LNCaP clone FGC (cell line): Measurements from ENCODE around the gene CCDC57.

Experiments
- DNase-seq: peaks from one replicate; pipeline ENCODE4 v3.0.0-alpha.2; 2011; ENCODE audit warnings: low read depth
- H3K4me3 ChIP-seq: 2 replicates; pipeline ENCODE4 v1.5.1; 2011; ENCODE audit warnings: mild to moderate bottlenecking, low read depth, low read length, control low read depth
- TF ChIP-seq, protein P1 (sequence below): IDR thresholded peaks from 2 replicates; pipeline ENCODE4 v1.5.1; 2012; ENCODE audit warnings: mild to moderate bottlenecking; ENCODE audit not compliant: control insufficient read depth, insufficient read depth; ENCODE audit errors: extremely low read depth

The CCDC57 gene

DNA sequence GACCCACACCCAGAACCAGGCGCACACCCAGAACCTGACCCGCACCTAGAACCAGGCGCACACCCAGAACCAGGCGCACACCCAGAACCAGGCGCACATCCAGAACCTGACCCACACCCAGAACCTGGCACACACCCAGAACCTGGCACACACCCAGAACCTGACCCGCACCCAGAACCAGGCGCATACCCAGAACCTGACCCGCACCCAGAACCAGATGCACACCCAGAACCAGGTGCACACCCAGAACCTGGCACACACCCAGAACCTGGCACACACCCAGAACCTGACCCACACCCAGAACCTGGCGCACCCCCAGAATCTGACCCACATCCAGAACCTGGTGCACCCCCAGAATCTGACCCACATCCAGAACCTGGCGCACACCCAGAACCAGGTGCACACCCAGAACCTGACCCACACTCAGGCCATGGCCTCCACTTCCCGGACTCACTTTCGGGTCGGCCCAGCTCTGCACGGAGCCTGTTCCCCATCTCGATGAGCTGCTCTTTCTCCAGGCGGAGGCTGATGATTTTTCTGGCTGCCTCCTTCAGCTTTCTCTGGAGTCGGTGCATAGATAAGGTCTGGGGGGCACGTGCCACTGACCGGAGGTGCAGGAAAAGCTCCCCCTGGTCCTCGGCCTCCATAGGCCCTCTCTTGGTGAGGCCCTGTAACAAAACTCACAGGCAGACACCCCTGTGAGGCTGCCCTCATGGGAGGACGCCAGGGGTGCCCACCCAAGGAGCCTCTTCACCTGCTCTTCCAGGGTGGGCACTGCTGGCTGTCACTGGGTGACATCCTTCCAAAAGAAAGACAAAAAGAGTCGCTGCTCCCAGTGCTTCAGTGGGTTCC lies 61.3 kb downstream of the CCDC57 start:
- TF ChIP-seq, protein P1, sequence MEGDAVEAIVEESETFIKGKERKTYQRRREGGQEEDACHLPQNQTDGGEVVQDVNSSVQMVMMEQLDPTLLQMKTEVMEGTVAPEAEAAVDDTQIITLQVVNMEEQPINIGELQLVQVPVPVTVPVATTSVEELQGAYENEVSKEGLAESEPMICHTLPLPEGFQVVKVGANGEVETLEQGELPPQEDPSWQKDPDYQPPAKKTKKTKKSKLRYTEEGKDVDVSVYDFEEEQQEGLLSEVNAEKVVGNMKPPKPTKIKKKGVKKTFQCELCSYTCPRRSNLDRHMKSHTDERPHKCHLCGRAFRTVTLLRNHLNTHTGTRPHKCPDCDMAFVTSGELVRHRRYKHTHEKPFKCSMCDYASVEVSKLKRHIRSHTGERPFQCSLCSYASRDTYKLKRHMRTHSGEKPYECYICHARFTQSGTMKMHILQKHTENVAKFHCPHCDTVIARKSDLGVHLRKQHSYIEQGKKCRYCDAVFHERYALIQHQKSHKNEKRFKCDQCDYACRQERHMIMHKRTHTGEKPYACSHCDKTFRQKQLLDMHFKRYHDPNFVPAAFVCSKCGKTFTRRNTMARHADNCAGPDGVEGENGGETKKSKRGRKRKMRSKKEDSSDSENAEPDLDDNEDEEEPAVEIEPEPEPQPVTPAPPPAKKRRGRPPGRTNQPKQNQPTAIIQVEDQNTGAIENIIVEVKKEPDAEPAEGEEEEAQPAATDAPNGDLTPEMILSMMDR = no peak
- no peak for DNase-seq
- H3K4me3 ChIP-seq = no peak overlapping the region

DNA sequence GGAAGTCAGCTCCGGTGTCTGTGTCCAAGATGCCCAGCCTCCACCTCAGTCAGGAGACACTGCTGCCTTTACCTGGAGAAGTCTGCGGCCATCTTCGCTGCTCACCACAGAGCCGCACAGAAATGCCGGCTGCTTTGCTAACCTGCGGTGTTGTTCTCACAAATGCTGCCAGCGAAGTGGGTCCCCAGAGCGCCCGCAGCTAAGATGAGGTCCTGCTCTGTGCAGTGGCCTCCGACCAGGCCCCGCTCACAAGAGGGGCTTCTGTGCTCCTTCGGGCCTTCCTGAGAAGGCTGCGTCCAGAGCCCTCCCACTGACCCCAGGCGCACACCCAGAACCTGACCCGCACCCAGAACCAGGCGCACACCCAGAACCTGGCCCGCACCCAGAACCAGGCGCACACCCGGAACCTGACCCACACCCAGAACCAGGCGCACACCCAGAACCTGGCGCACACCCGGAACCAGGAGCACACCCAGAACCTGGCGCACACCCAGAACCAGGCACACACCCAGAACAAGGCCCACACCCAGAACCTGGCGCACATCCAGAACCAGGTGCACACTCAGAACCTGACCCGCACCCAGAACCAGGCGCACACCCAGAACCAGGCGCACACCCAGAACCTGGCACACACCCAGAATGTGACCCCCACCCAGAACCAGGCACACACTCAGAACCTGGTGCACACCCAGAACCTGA lies 63.1 kb downstream of the CCDC57 start:
- DNase-seq = no peak
- no peak overlapping the region for H3K4me3 ChIP-seq
- TF ChIP-seq, protein P1 = no peak

DNA sequence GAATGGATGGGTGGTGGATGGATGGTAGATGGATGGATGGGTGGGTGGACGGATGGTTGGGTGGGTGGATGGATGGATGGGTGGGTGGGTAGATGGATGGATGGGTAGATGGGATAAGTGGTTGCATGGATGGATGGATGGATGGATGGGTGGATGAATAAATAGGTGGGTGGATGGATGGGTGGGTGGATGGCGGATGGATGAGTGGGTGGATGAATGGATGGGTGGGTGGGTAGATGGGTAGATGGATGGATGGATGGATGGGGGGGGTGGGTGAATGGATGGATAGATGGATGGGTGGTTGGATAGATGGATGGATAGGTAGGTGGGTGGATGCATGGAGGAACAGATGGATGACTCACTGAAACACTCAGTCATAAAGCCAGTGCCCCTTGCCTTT lies 63.6 kb downstream of the CCDC57 start:
- H3K4me3 ChIP-seq = no peak overlapping the region
- DNase-seq = no peak
- TF ChIP-seq, protein P1 = no peak

DNA sequence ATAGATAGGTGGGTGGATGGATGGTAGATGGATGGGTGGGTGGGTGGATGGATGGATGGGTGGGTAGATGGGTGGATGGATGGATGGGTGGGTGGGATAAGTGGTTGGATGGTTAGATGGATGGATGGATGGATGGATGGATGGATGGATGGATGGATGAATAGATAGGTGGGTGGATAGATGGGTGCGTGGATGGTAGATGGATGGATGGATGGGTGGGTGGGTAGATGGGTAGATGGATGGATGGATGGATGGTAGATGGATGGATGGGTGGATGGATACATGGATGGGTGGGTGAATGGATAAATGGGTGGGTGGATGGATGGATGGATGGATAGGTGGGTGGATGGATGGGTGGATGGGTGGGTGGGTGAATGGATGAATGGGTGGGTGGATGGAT lies 64.6 kb downstream of the CCDC57 start:
- TF ChIP-seq, protein P1 = no peak
- H3K4me3 ChIP-seq = no peak overlapping the region
- no peak for DNase-seq

DNA sequence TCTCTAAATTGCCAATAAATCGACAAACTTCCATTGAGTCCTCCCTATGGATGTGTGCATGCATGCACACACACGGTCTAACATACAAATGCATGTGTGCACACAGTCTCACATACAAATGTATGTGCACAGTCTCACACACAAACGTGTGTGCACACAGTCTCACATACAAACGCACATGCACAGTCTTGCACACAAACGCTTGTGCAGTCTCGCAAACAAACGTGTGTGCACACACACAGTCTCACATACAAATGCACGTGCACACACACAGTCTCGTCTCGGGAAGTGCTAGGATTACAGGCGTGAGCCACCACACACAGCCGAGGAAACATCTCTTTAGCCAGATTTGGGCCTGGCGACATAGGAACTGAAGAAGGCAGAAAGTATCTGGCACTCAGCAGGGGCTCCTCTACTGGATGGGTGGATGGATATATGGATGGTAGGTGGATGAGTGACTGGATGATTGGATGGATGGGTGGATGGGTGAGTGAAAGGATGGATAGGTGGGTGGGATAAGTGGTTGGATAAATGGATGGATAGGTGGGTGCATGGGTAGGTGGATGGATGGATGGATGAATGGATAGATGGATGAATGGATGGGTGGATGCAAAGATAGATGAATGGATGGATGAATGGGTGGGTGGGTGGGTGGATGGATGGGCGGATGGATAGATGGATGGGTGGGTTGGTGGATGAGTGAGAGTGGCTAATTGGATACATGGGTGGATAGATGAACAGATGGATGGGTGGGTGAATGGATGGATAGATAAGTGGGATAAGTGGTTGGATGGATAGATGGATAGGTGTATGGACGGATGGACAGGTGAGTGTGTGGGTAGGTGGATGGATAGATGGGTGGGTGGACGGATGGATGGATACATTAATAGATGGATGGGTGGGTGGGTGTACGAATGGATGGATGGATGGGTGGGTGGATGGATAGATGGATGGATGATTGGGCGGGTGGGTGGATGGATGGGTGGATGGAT lies 65.7 kb downstream of the CCDC57 start:
- TF ChIP-seq, protein P1 = no peak
- H3K4me3 ChIP-seq = no peak overlapping the region
- DNase-seq = no peak

DNA sequence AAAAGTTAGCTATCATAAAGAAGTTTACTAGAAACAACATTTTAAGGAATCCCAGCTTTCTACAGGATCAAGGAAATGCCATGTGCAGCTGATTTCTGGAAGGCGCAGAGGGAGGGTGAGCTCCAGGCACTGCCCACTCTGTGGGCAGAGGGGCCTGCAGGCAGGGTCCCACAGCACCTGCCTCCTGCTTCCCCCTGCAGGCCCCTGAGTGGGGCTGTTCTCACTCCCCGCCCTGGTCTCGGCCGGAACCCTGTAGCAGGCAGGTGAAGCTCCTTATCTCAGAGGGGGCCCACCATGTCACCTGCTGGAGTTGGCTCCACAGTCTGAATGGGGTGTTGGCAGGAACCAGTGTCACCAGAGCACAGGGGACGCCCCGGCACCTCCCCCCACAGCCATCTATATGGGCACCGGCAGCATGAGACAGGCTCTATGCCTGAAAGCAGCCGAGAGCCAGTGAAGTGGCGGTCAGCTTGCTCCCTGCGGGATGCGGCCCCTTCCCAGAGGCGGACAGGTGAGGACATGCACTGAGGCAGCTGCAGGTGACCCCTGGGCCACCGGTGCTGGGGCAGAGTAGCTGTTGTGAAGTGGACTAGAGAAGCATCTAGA lies 67.0 kb downstream of the CCDC57 start:
- no peak for DNase-seq
- TF ChIP-seq, protein P1 = no peak
- no peak overlapping the region for H3K4me3 ChIP-seq
